ENCODE results near the gene TMEM202. TPM values are rescaled to one million over a fixed set of nuclear protein-coding genes. Genes with fewer than 3 reads are reported as not detected.

The TMEM202 gene
- total and polyA plus RNA-seq, 2 donors (not counting 3 experiments of a cell fraction or from before 2014, with no cell fraction given), result not detected

DNA sequence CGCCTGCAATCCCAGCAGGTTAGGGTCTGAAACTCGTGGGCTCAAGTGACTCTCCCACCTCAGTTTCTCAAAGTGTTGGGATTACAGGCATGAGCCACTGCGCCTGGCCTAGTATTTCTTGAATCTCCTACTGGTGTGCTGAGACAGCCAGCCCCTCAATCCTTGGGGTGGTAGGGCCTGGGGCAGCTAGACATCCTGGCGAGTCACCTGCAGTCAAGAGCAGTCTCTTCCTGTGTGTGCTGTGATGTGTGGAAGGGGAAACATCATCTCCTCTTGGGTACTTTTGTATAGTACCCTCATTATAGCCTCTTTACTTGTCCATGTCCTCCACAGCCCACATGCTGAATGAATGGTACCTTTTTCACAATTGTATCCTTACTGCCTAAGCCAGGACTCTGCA, 17.4 kb upstream of the TMEM202 start:
- ChIA-PET CTCF (no interaction called here), POLR2A (no interaction called here)
- H3K27ac ChIP-seq (ENCODE audit: insufficient read depth, low read depth, low read length), result no peak overlapping the region
- no peak for DNase-seq (ENCODE audit: low read depth, low spot score)
- dilution Hi-C loops (cut with MboI; ENCODE audit: extremely low pct_ligation_motif_present, low sequenced_read_pairs) (no loop called here), intact Hi-C loops (cut with micrococcal nuclease) (no loop called here)
- no peaks in the 10 kb centered on the region for H3K79me2 ChIP-seq (ENCODE audit: control insufficient read depth, insufficient read depth, low read length)
- no peaks in the 10 kb centered on the region for H3K9me3 ChIP-seq (replicated peaks; ENCODE audit: control insufficient read depth, insufficient read depth, low read length)
- H3K4me3 ChIP-seq (replicated peaks in 1 of 3; ENCODE audit: insufficient read depth in 1 of 3, low read depth in 1 of 3, low read length in 3 of 3), result no peak overlapping the region
- peaks cover 11 to 15% of the 10 kb centered on the region in 2 experiments for H3K27me3 ChIP-seq (ENCODE audit: control insufficient read depth in 2 of 2, insufficient read depth in 2 of 2, low read length in 2 of 2)
- H3K9me1 ChIP-seq (replicated peaks; ENCODE audit: control insufficient read depth, extremely low read depth, insufficient read depth, low read length), result no peaks in the 10 kb centered on the region
- peaks cover 20% of the 10 kb centered on the region for H3K4me1 ChIP-seq (ENCODE audit: control insufficient read depth, extremely low read depth, insufficient read depth, low read length)
- H4K20me1 ChIP-seq (replicated peaks; ENCODE audit: control insufficient read depth, extremely low read depth, insufficient read depth, low read length), result no peaks in the 10 kb centered on the region
- no peak for TF ChIP-seq FOS (IDR thresholded peaks at IDR 0.05; ENCODE audit: borderline replicate concordance, insufficient read depth, low read length)
- TF ChIP-seq MYC (IDR thresholded peaks at IDR 0.05; ENCODE audit: low read depth, low read length), result no peak
- no peak for TF ChIP-seq JUN (IDR thresholded peaks at IDR 0.05; ENCODE audit: borderline replicate concordance, insufficient read depth, insufficient read length, low read depth)
- TF ChIP-seq MAX (IDR thresholded peaks at IDR 0.05; ENCODE audit: insufficient read depth, insufficient read length), result no peak
- no peak for TF ChIP-seq CTCF (IDR thresholded peaks at IDR 0.05; ENCODE audit: extremely low read depth in 1 of 2, insufficient read depth in 1 of 2, low read depth in 1 of 2, low read length in 2 of 2)
- TF ChIP-seq GATA2 (IDR thresholded peaks at IDR 0.05; ENCODE audit: insufficient read depth, insufficient read length, low read depth, low read length), result no peak
- TF ChIP-seq POLR2AphosphoS5 (IDR thresholded peaks at IDR 0.05; ENCODE audit: insufficient read depth, low read depth, low read length), result no peak
- H3K4me2 ChIP-seq (ENCODE audit: insufficient read depth, low read length), result no peak overlapping the region
- no TSS peak for BruUV-seq (replicated peaks)
- H3K36me3 ChIP-seq (ENCODE audit: control insufficient read depth in 2 of 2, extremely low read depth in 1 of 2, insufficient read depth in 2 of 2, low read length in 2 of 2), result no peaks in the 10 kb centered on the region
- H2AFZ ChIP-seq (ENCODE audit: low read depth, low read length), result no peak overlapping the region
- no peak for FAIRE-seq
- no peak overlapping the region for H3K9ac ChIP-seq (replicated peaks; ENCODE audit: extremely low read depth, insufficient read depth, low read length)
